Measurements from ENCODE around the gene LRRC47.

The LRRC47 gene

DNA sequence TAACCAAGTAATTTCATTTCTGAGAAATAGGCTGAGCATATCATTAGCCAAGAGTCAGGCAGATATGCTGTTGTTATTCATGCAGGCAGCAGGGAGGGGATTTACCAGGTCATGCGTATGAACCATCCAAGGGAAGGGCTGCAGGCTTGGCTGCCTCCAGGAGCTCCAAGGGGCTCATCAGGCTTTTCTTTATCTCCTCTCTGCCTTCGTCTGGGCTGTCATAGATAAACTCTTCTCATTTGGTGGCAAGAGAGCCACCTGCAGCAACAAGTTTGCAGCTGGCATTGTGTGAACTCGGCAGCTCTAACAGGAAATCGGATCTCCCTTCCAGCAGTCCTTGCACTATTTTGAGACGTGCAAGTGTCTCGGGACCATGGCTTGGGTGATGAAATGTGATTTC is 36.5 kb downstream of the LRRC47 start:
- no peaks in the 10 kb centered on the region for H3K36me3 Mint-ChIP-seq (ENCODE audit: low read depth)
- TF ChIP-seq, protein P1, sequence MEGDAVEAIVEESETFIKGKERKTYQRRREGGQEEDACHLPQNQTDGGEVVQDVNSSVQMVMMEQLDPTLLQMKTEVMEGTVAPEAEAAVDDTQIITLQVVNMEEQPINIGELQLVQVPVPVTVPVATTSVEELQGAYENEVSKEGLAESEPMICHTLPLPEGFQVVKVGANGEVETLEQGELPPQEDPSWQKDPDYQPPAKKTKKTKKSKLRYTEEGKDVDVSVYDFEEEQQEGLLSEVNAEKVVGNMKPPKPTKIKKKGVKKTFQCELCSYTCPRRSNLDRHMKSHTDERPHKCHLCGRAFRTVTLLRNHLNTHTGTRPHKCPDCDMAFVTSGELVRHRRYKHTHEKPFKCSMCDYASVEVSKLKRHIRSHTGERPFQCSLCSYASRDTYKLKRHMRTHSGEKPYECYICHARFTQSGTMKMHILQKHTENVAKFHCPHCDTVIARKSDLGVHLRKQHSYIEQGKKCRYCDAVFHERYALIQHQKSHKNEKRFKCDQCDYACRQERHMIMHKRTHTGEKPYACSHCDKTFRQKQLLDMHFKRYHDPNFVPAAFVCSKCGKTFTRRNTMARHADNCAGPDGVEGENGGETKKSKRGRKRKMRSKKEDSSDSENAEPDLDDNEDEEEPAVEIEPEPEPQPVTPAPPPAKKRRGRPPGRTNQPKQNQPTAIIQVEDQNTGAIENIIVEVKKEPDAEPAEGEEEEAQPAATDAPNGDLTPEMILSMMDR (IDR thresholded peaks at IDR 0.05): no peak

DNA sequence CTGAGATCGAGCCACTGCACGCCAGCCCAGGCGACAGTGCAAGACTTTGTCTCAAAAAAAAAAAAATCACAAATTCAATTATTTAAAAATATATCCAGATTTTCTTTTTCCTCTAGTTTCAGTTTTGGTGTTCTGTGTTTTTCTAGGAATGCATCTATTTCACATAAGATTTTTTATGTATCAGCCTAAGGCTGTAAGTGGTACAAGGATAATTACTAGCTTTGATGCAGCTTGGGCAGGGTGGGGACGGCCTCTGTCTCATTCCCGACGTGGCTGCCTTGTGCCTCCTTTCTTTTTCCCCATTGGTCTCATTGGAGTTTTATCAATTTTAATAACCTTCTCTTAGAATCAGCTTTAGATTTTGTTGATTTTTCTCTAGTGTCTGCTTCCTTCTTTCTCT is 37.1 kb downstream of the LRRC47 start:
- DNase-seq: no peak
- TF ChIP-seq, protein P1 (IDR thresholded peaks at IDR 0.05): no peak

More for the DNA sequence above, 36.5 kb downstream of the LRRC47 start:
- Mint-ChIP-seq H3K4me1 (peaks cover 4% of the 10 kb centered on the region), H3K27ac (no peak overlapping the region), H3K4me3 (no peak overlapping the region), H3K27me3 (ENCODE audit: low read depth, poor library complexity) (peaks cover 48% of the 10 kb centered on the region), H3K9me3 (peaks cover 17% of the 10 kb centered on the region)
- DNase-seq: no peak

DNA sequence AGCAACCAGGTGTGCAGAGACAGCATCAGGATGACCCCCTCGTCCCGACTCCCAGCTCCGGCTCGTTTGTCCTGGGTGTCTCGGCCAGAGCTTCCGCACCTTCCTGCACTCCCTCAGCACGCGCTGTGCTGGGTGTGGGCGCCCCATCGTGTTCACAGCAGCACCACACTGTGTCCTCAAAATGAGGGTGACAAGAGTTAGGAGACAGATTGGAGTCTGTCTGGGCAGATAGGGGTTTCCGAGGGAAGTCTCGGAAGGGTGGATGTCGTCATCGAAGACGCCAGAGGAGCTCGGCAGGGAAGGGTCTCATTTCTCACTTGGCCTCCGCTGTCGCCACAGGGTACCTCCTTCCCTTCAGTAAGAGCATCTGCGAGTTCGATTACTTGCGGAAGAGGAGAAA is 39.9 kb downstream of the LRRC47 start:
- H3K4me1 Mint-ChIP-seq: peaks cover 2% of the 10 kb centered on the region
- H3K27ac Mint-ChIP-seq: no peak overlapping the region
- peaks cover 44% of the 10 kb centered on the region for H3K27me3 Mint-ChIP-seq (ENCODE audit: low read depth, poor library complexity)
- H3K36me3 Mint-ChIP-seq (ENCODE audit: low read depth): no peaks in the 10 kb centered on the region
- TF ChIP-seq, protein P1 (IDR thresholded peaks at IDR 0.05): no peak
- H3K4me3 Mint-ChIP-seq: no peak overlapping the region
- DNase-seq: no peak
- peaks cover 17% of the 10 kb centered on the region for H3K9me3 Mint-ChIP-seq

More for the DNA sequence above, 37.1 kb downstream of the LRRC47 start:
- Mint-ChIP-seq H3K36me3 (ENCODE audit: low read depth) (no peaks in the 10 kb centered on the region), H3K4me3 (no peak overlapping the region), H3K27me3 (ENCODE audit: low read depth, poor library complexity) (peaks cover 42% of the 10 kb centered on the region), H3K4me1 (peaks cover 4% of the 10 kb centered on the region), H3K9me3 (peaks cover 17% of the 10 kb centered on the region), H3K27ac (no peak overlapping the region)

DNA sequence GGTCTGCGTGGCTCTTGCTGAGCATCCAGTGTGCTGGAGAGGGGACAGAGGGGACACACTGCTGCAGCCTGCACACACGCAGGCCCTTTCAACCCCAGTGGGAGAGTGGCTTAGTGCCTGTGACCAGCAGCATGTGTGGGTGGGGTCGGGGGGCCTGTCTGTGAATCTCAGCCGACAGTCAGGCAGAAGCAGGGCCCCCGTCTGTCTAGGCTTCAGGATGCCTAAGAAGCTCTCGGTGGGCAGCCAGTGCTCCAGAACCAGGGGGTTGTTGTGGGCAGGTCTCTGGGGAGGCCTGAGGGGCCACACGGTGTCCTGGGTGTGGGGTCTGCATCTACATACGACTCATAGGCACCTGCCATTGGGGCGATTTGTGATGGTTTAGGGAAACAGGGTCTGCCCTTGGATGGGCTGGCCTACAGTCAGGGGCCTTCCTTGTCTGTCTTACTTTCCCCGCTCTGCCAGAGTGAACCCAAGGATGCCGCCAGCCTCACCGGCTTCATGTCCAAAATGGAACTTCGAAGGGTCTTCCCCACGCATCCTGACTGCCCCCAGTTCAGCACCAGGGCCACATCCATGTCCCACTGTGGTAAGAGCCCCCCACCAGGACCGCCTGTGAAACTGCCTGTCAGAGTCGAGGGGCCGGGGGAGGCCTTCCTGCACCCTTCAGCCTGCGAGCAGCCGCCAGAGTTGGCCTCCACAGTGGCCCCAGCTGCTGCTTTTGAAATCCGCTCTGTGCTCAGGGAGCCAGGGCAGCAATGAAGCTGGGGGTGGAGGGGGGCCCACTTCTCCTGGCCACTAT is 42.4 kb downstream of the LRRC47 start:
- no peak overlapping the region for H3K27ac Mint-ChIP-seq
- H3K9me3 Mint-ChIP-seq: no peaks in the 10 kb centered on the region
- H3K36me3 Mint-ChIP-seq (ENCODE audit: low read depth): no peaks in the 10 kb centered on the region
- H3K4me1 Mint-ChIP-seq: peaks cover 13% of the 10 kb centered on the region
- DNase-seq: no peak
- TF ChIP-seq, protein P1 (IDR thresholded peaks at IDR 0.05): no peak
- no peak overlapping the region for H3K4me3 Mint-ChIP-seq
- H3K27me3 Mint-ChIP-seq (ENCODE audit: low read depth, poor library complexity): peaks cover 31% of the 10 kb centered on the region

DNA sequence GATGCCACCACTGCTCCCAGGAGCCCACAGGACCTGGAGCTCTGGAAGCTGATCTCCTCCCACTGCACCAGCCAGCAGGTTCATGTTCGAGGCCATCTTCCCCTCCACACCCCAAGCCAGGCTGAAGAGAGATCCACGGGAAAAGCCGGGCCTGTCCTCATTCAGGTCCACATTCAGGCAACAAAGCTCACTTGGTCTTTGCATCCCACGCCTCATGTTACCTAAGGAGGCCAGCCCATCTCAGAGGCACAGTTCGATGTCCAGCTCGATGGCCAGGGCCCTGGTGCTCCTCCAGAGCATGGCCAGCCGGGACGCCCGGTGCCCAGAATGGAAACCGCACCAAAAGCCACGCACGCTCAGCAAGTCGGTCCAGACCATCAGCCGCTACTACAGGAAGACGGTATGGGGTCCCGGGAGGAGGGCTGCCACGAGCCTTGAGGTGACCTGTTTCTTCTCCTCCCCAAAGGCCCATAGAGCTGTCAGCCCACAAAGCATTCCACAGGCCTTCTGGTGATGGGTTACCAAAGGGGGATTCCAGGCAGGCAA is 43.8 kb downstream of the LRRC47 start, which contains the start of gene CCDC27:
Gene CCDC27, plus strand, starts transcription at position 51 of the 546 bp plus-strand sequence. Its CDS starts 32 bp downstream, at position 83.
- H3K4me3 Mint-ChIP-seq: no peak within 1 kb of the TSS
- H3K27me3 Mint-ChIP-seq (ENCODE audit: low read depth, poor library complexity): peaks cover 31% of the 10 kb centered on the region
- H3K27ac Mint-ChIP-seq: no peak within 1 kb of the TSS
- TF ChIP-seq, protein P1 (IDR thresholded peaks at IDR 0.05): no peak
- H3K9me3 Mint-ChIP-seq: no peaks in the 10 kb centered on the region
- H3K36me3 Mint-ChIP-seq (ENCODE audit: low read depth): no peaks in the 10 kb centered on the region
- no peak for DNase-seq
- H3K4me1 Mint-ChIP-seq: peaks cover 21% of the 10 kb centered on the region

Measured in nephron progenitor cell (in vitro differentiated cells).